ENCODE data around the gene THAP8. TPM values are rescaled to one million over a fixed set of nuclear protein-coding genes. Genes with fewer than 3 reads are reported as not detected.

Gene THAP8
- total RNA-seq, 1 donor from 2014 or later, result 6.0 TPM

DNA sequence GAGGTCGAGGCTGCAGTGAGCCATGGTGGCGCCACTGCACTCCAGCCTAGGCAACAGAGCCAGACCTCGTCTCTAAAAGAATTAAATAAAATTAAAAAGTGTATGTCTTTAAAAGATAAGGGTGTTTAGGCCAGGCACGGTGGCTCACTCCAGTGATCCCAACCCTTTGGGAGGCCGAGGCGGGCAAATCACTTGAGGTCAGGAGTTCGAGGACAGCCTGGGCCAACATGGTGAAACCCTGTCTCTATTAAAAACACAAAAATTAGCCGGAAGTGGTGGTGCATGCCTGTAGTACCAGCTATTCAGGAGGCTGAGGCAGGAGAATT is 66.6 kb downstream of the THAP8 start:
- H3K4me2 ChIP-seq (ENCODE audit: low read length), result no peak overlapping the region
- H3K27me3 Mint-ChIP-seq (ENCODE audit: low read depth, unreplicated experiment), result peaks cover 56% of the 10 kb centered on the region
- H3K27ac ChIP-seq (ENCODE audit: low read depth, low read length), result no peak overlapping the region
- no peaks in the 10 kb centered on the region for H3K4me1 Mint-ChIP-seq (ENCODE audit: low read depth, unreplicated experiment)
- DNase-seq (ENCODE audit: low read depth), result no peak
- H3K36me3 Mint-ChIP-seq (ENCODE audit: low read depth, unreplicated experiment), result peaks cover 4% of the 10 kb centered on the region
- no peak for FAIRE-seq
- H2AFZ ChIP-seq (ENCODE audit: low read depth, low read length), result no peak overlapping the region
- H3K27me3 ChIP-seq (ENCODE audit: insufficient read depth, low read length), result peaks cover 12% of the 10 kb centered on the region
- no peaks in the 10 kb centered on the region for H3K79me2 ChIP-seq (ENCODE audit: insufficient read depth, low read length)
- no peaks in the 10 kb centered on the region for H4K20me1 ChIP-seq (ENCODE audit: insufficient read depth, low read length)
- H3K36me3 ChIP-seq (ENCODE audit: insufficient read depth, low read length), result no peaks in the 10 kb centered on the region
- TF ChIP-seq EZH2 (IDR thresholded peaks at IDR 0.05; ENCODE audit: insufficient read depth, low read length), result no peak
- TF ChIP-seq, protein P1, sequence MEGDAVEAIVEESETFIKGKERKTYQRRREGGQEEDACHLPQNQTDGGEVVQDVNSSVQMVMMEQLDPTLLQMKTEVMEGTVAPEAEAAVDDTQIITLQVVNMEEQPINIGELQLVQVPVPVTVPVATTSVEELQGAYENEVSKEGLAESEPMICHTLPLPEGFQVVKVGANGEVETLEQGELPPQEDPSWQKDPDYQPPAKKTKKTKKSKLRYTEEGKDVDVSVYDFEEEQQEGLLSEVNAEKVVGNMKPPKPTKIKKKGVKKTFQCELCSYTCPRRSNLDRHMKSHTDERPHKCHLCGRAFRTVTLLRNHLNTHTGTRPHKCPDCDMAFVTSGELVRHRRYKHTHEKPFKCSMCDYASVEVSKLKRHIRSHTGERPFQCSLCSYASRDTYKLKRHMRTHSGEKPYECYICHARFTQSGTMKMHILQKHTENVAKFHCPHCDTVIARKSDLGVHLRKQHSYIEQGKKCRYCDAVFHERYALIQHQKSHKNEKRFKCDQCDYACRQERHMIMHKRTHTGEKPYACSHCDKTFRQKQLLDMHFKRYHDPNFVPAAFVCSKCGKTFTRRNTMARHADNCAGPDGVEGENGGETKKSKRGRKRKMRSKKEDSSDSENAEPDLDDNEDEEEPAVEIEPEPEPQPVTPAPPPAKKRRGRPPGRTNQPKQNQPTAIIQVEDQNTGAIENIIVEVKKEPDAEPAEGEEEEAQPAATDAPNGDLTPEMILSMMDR (IDR thresholded peaks at IDR 0.05; ENCODE audit: insufficient read depth, low read depth, low read length), result no peak
- H3K9ac ChIP-seq (ENCODE audit: low read length), result no peak overlapping the region
- peaks cover 9% of the 10 kb centered on the region for H3K9me3 Mint-ChIP-seq (ENCODE audit: unreplicated experiment)
- peak overlapping the region; percentile 57 for H3K4me3 Mint-ChIP-seq (ENCODE audit: unreplicated experiment)
- H3K4me3 ChIP-seq (ENCODE audit: insufficient read depth, low read depth, low read length), result no peak overlapping the region
- no peaks in the 10 kb centered on the region for H3K9me3 ChIP-seq (ENCODE audit: insufficient read depth, low read depth, low read length)
- no peaks in the 10 kb centered on the region for H3K4me1 ChIP-seq (ENCODE audit: insufficient read depth, low read length)
- no peak overlapping the region for H3K27ac Mint-ChIP-seq (ENCODE audit: unreplicated experiment)

DNA sequence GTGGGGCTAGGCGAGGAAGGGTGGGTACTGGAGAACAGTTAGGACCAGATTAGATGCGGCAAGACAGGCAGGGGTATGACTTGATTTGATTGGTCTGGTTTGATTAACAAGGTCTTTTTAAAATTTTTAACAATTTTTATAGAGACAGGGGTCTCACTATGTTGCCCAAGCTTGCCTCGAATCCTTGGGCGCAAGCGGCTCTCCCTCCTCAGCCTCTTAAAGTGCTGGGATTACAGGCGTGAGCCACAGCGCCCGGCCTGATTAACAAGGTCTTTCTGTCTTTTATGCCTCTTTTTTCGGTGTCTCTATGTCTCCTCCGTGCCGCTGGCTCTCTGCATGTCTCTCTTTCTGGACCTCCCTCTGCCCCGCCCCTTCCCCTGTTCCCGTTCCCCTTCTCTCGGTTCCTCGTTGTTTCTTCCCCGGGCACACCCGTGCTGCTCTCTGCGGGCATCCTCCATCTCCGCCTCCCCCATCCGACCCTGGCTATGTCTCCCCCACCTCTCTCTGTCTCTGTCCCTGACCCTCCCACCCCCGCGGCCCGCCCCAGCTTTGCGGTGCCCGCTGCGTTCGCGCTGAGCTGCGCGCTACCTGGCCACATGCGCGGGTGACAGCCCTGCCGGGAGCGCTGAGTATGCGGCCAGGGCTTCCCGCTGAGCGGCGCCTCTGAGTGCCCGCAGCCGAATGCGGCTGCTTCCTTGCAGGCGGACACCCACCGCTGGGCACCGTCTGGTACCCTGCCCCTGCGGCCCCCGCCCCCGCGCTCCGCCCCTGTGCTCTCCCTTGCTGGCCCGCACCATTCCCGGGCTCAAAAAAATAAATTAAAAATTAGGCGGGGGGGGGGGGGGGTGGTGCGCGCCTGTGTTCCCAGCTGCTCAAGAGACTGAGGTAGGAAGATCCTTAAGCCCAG is 67.2 kb downstream of the THAP8 start:
- no peak overlapping the region for H3K27ac Mint-ChIP-seq (ENCODE audit: unreplicated experiment)
- Histone ChIP-seq H3K36me3 (ENCODE audit: insufficient read depth, low read length) (no peaks in the 10 kb centered on the region), H3K79me2 (ENCODE audit: insufficient read depth, low read length) (no peaks in the 10 kb centered on the region), H4K20me1 (ENCODE audit: insufficient read depth, low read length) (no peaks in the 10 kb centered on the region), H3K27ac (ENCODE audit: low read depth, low read length) (no peak overlapping the region), H3K9me3 (ENCODE audit: insufficient read depth, low read depth, low read length) (no peaks in the 10 kb centered on the region), H2AFZ (ENCODE audit: low read depth, low read length) (no peak overlapping the region), H3K4me1 (ENCODE audit: insufficient read depth, low read length) (no peaks in the 10 kb centered on the region), H3K9ac (ENCODE audit: low read length) (no peak overlapping the region), H3K27me3 (ENCODE audit: insufficient read depth, low read length) (peaks cover 12% of the 10 kb centered on the region), H3K4me3 (ENCODE audit: insufficient read depth, low read depth, low read length) (no peak overlapping the region), H3K4me2 (ENCODE audit: low read length) (peak overlapping the region; percentile 78)
- no peak for FAIRE-seq
- peaks cover 9% of the 10 kb centered on the region for H3K9me3 Mint-ChIP-seq (ENCODE audit: unreplicated experiment)
- peak overlapping the region; percentile 84 for H3K4me3 Mint-ChIP-seq (ENCODE audit: unreplicated experiment)
- TF ChIP-seq, protein P1 (IDR thresholded peaks at IDR 0.05; ENCODE audit: insufficient read depth, low read depth, low read length), result no peak
- peak; percentile 17 for TF ChIP-seq EZH2 (IDR thresholded peaks at IDR 0.05; ENCODE audit: insufficient read depth, low read length)
- peaks cover 61% of the 10 kb centered on the region for H3K27me3 Mint-ChIP-seq (ENCODE audit: low read depth, unreplicated experiment)
- no peak for DNase-seq (ENCODE audit: low read depth)
- peaks cover 4% of the 10 kb centered on the region for H3K36me3 Mint-ChIP-seq (ENCODE audit: low read depth, unreplicated experiment)
- no peaks in the 10 kb centered on the region for H3K4me1 Mint-ChIP-seq (ENCODE audit: low read depth, unreplicated experiment)

DNA sequence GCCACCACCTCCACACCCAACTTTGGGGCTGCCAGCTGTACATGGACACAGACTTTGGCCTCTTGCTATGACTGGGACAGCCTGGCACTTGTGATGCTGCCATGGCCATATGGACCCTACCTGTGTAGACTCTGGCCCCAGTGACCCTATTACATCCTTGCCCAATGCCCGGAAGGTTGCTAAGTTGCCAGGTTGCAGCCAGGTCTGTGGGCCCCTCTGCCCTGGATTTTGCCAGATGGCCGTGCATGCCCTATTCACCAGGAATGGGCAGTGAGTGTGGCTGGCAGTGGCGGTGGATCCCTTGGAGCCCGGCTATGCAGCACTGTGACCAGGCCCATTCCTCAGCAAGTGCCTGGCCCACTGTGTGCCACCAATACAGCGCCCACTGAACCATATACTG is 68.0 kb downstream of the THAP8 start:
- no peak overlapping the region for H3K4me3 ChIP-seq (ENCODE audit: insufficient read depth, low read depth, low read length)
- H3K79me2 ChIP-seq (ENCODE audit: insufficient read depth, low read length), result no peaks in the 10 kb centered on the region
- peaks cover 12% of the 10 kb centered on the region for H3K27me3 ChIP-seq (ENCODE audit: insufficient read depth, low read length)
- FAIRE-seq (no peak), DNase-seq (ENCODE audit: low read depth) (no peak)
- no peak overlapping the region for H3K27ac Mint-ChIP-seq (ENCODE audit: unreplicated experiment)
- TF ChIP-seq, protein P1 (IDR thresholded peaks at IDR 0.05; ENCODE audit: insufficient read depth, low read depth, low read length), result no peak
- no peak for TF ChIP-seq EZH2 (IDR thresholded peaks at IDR 0.05; ENCODE audit: insufficient read depth, low read length)
- H3K4me1 Mint-ChIP-seq (ENCODE audit: low read depth, unreplicated experiment), result no peaks in the 10 kb centered on the region
- H3K4me3 Mint-ChIP-seq (ENCODE audit: unreplicated experiment), result no peak overlapping the region
- peaks cover 4% of the 10 kb centered on the region for H3K36me3 Mint-ChIP-seq (ENCODE audit: low read depth, unreplicated experiment)
- H3K4me1 ChIP-seq (ENCODE audit: insufficient read depth, low read length), result no peaks in the 10 kb centered on the region
- no peaks in the 10 kb centered on the region for H3K9me3 ChIP-seq (ENCODE audit: insufficient read depth, low read depth, low read length)
- H3K36me3 ChIP-seq (ENCODE audit: insufficient read depth, low read length), result no peaks in the 10 kb centered on the region
- H3K4me2 ChIP-seq (ENCODE audit: low read length), result no peak overlapping the region
- peaks cover 66% of the 10 kb centered on the region for H3K27me3 Mint-ChIP-seq (ENCODE audit: low read depth, unreplicated experiment)
- H2AFZ ChIP-seq (ENCODE audit: low read depth, low read length), result no peak overlapping the region
- no peak overlapping the region for H3K9ac ChIP-seq (ENCODE audit: low read length)
- no peaks in the 10 kb centered on the region for H4K20me1 ChIP-seq (ENCODE audit: insufficient read depth, low read length)
- no peak overlapping the region for H3K27ac ChIP-seq (ENCODE audit: low read depth, low read length)
- peaks cover 9% of the 10 kb centered on the region for H3K9me3 Mint-ChIP-seq (ENCODE audit: unreplicated experiment)

Data from astrocyte (in vitro differentiated cells and primary cell).